Dedifferentiated amniotic fluid mesenchymal stem cell (primary cell): Measurements from ENCODE around the gene CLDN10.
"Not testable (repeated sequence)": the region's sequence is repeated elsewhere in the genome, so short reads cannot be mapped to it uniquely, and the experiment has no call there.

ENCODE experiments used
- DNase-seq: peaks from one replicate; pipeline ENCODE4 v3.0.0-alpha.2; 2016; ENCODE audit errors: extremely low spot score

CLDN10 gene

GRCh38 chr13:95552539-95553441, at the start of gene CLDN10:
TSS of gene CLDN10 (plus strand) at chr13:95552720. CDS start at chr13:95552754, 34 bp downstream.
- no peak for DNase-seq

GRCh38 chr13:95503662-95504061, 48.9 kb upstream of the CLDN10 start:
- no peak for DNase-seq

GRCh38 chr13:95505265-95505664, 47.3 kb upstream of the CLDN10 start:
- no peak for DNase-seq

- no peak for DNase-seq
Measured at GRCh38 chr13:95505986-95506385, 46.5 kb upstream of the CLDN10 start.

GRCh38 chr13:95507991-95508390, 44.5 kb upstream of the CLDN10 start:
- DNase-seq, result no peak

DNA sequence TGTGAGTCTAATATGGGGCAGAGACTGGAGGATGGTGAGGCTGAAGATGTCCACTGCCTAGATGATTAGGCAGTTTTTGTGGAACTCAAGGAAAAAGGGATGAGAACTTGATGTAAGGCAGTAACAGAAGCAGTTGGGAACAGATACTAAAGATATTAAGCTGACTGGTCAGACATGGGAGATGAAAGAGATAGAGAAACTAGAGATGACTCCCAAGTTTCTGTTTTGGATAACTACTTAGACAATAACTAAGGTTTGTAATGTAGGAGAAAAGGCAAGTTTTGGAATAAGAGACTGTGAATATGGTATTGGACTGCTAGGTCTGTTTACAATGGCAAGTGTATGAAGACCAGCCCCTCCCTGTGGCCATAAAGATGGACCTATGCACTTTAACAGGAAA, 43.5 kb upstream of the CLDN10 start:
- no peak for DNase-seq

- no peak for DNase-seq
Measured at GRCh38 chr13:95509521-95510310, 42.8 kb upstream of the CLDN10 start.

DNA sequence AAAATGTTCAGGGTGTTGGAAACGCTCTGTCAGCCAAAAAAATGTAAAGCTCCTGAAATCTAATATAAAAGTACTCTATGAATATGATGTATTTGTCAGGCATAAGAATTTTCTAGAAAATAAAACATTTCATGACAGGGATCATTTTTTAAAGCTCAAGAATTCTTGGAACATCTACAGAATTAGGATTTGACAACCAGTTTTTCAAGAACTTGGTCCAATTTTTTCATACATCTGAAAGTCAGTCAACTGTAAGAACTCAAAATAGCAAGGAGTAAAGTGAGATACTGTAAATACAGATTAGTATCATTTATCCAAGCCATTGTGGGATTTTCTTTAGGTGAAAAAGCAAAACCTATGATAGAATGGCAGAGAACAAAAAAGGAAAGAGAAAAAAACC, 41.6 kb upstream of the CLDN10 start:
- no peak for DNase-seq

DNA sequence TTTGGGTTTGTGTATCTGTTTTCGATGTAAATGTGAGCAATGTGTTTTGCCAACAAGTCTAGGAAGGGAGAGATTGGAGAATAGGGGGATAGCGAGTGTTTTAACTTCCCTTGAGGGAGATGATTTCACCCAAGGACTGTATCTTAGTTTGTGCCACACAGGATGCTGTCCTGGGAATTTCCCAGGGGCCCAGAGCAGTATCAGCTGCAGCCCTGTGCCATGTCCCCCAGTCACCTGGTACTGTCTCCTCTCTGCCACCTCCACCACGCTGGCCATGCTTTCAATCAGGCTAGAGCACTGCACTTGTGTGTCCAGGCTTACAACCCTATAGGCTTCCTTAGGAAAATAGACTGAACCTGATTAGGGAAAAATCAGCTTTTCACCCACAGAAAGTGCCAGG, 40.1 kb upstream of the CLDN10 start:
- no peak for DNase-seq

DNA sequence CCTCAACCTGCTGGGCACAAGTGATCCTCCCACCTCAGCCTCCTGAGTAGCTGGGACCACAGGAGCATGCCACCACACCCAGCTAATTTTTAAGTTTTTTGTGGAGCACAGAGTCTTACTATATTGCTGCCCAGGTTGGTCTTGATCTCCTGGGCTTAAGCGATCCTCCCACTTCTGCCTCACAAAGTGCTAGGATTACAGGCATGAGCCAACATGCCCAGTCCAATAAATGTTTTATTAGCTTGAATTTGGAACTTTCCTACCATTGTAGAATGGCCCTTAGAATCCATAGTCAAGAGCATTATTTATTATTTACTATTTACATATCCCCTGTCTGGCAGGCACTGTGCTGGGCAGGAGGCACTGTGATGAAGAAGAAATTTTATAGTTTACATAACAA, 39.6 kb upstream of the CLDN10 start:
- no peak for DNase-seq

DNA sequence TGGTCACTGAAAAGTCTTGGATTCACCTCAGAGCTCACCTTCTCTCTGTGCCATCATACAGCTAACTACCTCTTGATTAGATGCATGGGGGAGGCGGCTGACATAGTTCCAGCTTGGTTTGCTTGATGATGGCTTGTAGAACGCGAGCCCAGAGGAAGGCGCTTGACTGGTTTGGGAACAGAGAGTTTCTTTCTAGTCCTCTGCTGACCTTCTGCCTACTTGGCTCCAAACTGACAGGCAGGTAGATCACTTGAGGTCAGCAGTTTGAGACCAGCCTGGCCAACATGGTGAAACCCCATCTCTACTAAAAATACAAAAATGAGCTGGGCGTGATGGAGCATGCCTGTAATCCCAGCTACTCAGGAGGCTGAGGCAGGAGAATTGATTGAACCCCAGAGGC, 36.9 kb upstream of the CLDN10 start:
- not testable (repeated sequence) for DNase-seq

DNA sequence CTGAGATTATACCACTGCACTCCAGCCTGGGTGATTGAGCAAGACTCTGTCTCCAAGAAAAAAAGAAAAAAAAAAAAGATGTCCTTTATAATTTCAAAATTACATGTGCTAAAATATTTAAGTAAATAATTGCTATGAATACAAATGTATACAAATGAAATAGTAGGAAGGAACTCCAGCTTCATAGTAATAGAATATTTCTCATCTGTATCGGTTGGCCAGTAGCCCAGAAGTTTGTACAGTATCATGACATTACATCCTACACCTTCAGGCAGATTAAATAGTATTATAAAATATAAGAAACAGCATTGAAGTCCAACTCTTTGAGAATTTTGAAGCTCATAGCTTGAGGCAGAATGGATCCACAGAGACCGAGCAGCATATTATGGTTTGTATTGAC, 36.5 kb upstream of the CLDN10 start:
- no peak for DNase-seq

GRCh38 chr13:95516492-95516891, 36.0 kb upstream of the CLDN10 start:
- DNase-seq, result no peak

DNA sequence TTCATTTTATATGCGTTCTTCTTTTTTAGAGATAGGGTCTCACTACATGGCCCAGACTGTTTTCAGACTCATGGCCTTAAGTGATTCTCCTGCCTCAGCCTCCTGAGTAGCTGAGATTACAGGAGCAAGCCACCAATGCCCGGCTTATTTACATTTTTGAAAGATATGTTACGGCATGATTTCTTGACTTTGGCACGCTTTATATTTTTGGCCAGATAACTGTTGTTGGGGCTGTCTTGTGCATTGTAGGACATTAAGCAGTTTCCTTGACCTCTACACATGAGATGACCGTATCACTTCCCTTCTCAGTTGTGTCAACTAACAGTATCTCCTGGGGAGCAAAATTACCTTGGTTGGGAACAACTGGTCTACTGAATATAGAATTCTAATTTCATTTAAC, 28.9 kb upstream of the CLDN10 start:
- DNase-seq, result no peak

GRCh38 chr13:95524264-95524901, 28.1 kb upstream of the CLDN10 start:
- DNase-seq, result no peak

DNA sequence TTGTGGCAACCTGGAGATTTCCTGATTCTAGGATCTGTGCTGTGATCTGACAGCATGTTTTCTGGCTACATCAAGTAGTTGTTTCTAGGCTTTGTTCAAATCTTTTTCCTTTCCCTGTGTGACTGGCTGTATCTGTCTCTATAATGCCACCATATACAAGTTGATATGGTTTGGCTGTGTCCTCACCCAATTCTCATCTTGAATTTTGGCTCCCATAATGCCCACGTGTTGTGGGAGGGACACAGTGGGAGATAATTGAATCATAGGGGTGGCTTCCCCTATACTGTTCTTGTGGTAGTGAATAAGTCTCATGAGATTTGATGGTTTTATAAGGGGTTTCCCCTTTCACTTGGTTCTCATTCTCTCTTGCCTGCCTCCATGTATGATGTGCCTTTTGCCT, 24.6 kb upstream of the CLDN10 start:
- DNase-seq, result no peak

- peak; percentile 31 for DNase-seq
Measured at GRCh38 chr13:95530178-95530577, 22.3 kb upstream of the CLDN10 start.

- no peak for DNase-seq
Measured at GRCh38 chr13:95533545-95534160, 18.9 kb upstream of the CLDN10 start.

GRCh38 chr13:95535243-95535642, 17.3 kb upstream of the CLDN10 start:
- DNase-seq, result no peak

GRCh38 chr13:95536632-95537241, 15.8 kb upstream of the CLDN10 start:
- DNase-seq, result peak; percentile 34

- no peak for DNase-seq
Measured at GRCh38 chr13:95540888-95541287, 11.6 kb upstream of the CLDN10 start.

- no peak for DNase-seq
Measured at GRCh38 chr13:95541308-95541707, 11.2 kb upstream of the CLDN10 start.
